Hepatocyte (in vitro differentiated cells): Measurements from ENCODE around the gene CDC37L1.

ENCODE experiments used
- EZH2 ChIP-seq: fragments of 200-600 bp; sonication (generic); IDR thresholded peaks from 2 replicates; pipeline ENCODE4 v1.6.1; 2016; ENCODE audit warnings: antibody characterized with exemption, mild to moderate bottlenecking, borderline replicate concordance
- EZH2phosphoT487 ChIP-seq: fragments of 200-600 bp; sonication (generic); IDR thresholded peaks from one replicate; pipeline ENCODE4 v1.6.1; 2018; ENCODE audit warnings: antibody characterized with exemption, mild to moderate bottlenecking, low read depth, moderate library complexity; ENCODE audit not compliant: unreplicated experiment, severe bottlenecking
- TF ChIP-seq, protein P1 (sequence below): fragments of 200-600 bp; sonication (generic); IDR thresholded peaks from 2 replicates; pipeline ENCODE4 v1.5.1; 2016; ENCODE audit warnings: antibody characterized with exemption, mild to moderate bottlenecking; ENCODE audit not compliant: poor library complexity

DNA sequence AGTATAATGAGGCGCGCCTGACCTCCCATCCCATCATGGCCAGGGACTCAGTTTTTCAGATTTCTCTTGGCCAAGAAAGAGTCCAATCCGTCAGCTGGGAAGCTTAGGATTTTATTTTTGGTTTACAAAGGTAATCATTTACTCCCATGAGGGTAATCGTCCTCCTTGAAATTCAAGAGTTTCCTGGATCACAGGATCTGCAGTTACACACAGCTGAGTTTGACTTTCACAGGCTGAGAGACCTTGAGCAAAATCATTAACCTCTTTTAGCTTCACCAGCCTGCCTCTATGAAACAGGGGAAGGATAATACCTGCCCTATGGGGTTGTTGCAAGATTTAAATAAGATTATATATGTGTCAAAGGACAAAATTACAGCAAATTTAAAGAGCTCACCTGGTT, 77.1 kb downstream of the CDC37L1 start:
- TF ChIP-seq, protein P1, sequence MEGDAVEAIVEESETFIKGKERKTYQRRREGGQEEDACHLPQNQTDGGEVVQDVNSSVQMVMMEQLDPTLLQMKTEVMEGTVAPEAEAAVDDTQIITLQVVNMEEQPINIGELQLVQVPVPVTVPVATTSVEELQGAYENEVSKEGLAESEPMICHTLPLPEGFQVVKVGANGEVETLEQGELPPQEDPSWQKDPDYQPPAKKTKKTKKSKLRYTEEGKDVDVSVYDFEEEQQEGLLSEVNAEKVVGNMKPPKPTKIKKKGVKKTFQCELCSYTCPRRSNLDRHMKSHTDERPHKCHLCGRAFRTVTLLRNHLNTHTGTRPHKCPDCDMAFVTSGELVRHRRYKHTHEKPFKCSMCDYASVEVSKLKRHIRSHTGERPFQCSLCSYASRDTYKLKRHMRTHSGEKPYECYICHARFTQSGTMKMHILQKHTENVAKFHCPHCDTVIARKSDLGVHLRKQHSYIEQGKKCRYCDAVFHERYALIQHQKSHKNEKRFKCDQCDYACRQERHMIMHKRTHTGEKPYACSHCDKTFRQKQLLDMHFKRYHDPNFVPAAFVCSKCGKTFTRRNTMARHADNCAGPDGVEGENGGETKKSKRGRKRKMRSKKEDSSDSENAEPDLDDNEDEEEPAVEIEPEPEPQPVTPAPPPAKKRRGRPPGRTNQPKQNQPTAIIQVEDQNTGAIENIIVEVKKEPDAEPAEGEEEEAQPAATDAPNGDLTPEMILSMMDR = no peak
- TF ChIP-seq EZH2 = no peak
- TF ChIP-seq EZH2phosphoT487 = no peak
